Upper lobe of left lung (tissue), 6 donors: Measurements from ENCODE around the gene TBC1D4. TPM values are rescaled to one million over a fixed set of nuclear protein-coding genes. Genes with fewer than 3 reads are reported as not detected.

Experiments used
- ATAC-seq, 2 donors: fragments of 200-7000 bp; cut with Tn5 transposase; one replicate each; pipeline ENCODE4 v1.9.1; 2022; ENCODE audit warnings: mild to moderate bottlenecking in 2 of 2, moderate library complexity in 2 of 2; ENCODE audit not compliant: low FRiP score in 2 of 2
- DNase-seq, 2 donors: peaks; one replicate each; pipeline ENCODE4 v3.0.0-alpha.2; 2019 to 2020
- H3K27ac ChIP-seq, 4 donors: fragments of 200-600 bp; sonication (generic); one replicate each; pipeline ENCODE4 v1.5.1; 2016 to 2019
- H3K27me3 ChIP-seq, 4 donors: fragments of 200-600 bp; sonication (generic); one replicate each; pipeline ENCODE4 v1.5.1; 2017 to 2019
- H3K36me3 ChIP-seq, 4 donors: fragments of 200-600 bp; sonication (generic); one replicate each; pipeline ENCODE4 v1.5.1; 2016 to 2019
- H3K4me1 ChIP-seq, 4 donors: fragments of 200-600 bp; sonication (generic); one replicate each; pipeline ENCODE4 v1.5.1; 2018 to 2019
- H3K4me3 ChIP-seq, 4 donors: fragments of 200-600 bp; sonication (generic); one replicate each; pipeline ENCODE4 v1.5.1; 2017 to 2019; ENCODE audit warnings: mild to moderate bottlenecking in 2 of 4, moderate library complexity in 1 of 4
- H3K9me3 ChIP-seq, 4 donors: fragments of 200-600 bp; sonication (generic); one replicate each; pipeline ENCODE4 v1.5.1; 2018 to 2019
- EP300 ChIP-seq, 4 donors: sonication (generic); formaldehyde crosslinking; IDR thresholded peaks; one replicate each; pipeline ENCODE4 v1.5.1; 2017; ENCODE audit warnings: antibody characterized with exemption in 4 of 4, control low read depth in 2 of 4
- POLR2A ChIP-seq, 4 donors: fragments of 450-650 bp; IDR thresholded peaks; one replicate each; pipeline ENCODE4 v1.5.1; 2016 to 2017; ENCODE audit warnings: antibody characterized with exemption in 4 of 4, mild to moderate bottlenecking in 2 of 4
- POLR2AphosphoS5 ChIP-seq, 2 donors: sonication (generic); formaldehyde crosslinking; IDR thresholded peaks; one replicate each; pipeline ENCODE4 v1.5.1; 2017; ENCODE audit warnings: antibody characterized with exemption in 2 of 2
- WGBS, 2 donors: methylation state at CpG; one replicate each; pipeline ENCODE4 v1.1.5; 2017 to 2018; 5-methylcytosine and 5-hydroxymethylcytosine counted together
- total RNA-seq, 6 donors: library from RNA; depleted of rRNA in 4 of 6; stranded (reverse); fragments of >200 nt in 4 of 6; gene quantifications; one replicate each; pipeline versions ENCODE4 v1.1.0 to v1.2.1, GENCODE V29; 2016 to 2021
- TF ChIP-seq, protein P1 (sequence below), 6 experiments: fragments of 450-650 bp in 4 of 6; fragments of 200-600 bp in 2 of 6; sonication (generic) in 2 of 6; IDR thresholded peaks; one replicate each; pipeline ENCODE4 v1.5.1; 2016 to 2019; ENCODE audit warnings: antibody characterized with exemption in 6 of 6
- donor health status: DM: no; HTN: no; CAD: no; lungs with moderate emphysema.
- donor health status: DM: no; HTN: yes; CAD: no; lungs with severe emphysema.

Gene TBC1D4
- total RNA-seq, 6 donors from 2014 or later, result 26.1 to 97.4 (median 30.7) TPM

DNA sequence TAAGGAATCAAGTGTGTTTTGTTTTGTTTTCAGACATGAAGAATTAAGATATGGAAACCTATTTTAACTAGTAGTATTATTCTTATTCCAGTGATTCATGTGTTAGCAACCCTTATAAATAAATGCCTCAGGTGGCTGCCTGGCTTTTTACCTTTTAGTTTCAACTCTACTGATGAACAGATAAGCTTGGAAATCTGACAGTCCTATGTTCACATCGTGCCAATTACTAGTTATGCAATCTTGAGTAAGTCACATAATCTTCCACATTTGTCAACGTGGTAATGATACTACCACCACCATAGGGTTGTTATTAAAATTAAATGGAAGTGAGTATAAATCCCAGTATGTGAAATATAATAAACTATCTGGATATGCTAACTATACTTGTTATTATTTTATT lies 64.3 kb downstream of the TBC1D4 start:
- peaks cover 23 to 70% (median 47%) of the 10 kb centered on the region in 4 donors for H3K4me1 ChIP-seq
- WGBS, 2 donors, result 35 to 41% methylated on average over 2 of the region's 2 CpGs
- H3K36me3 ChIP-seq, result no peaks in the 10 kb centered on the region
- H3K9me3 ChIP-seq, result no peaks in the 10 kb centered on the region
- DNase-seq, result no peak
- no peak for ATAC-seq
- H3K27ac ChIP-seq, result peak overlapping the region in 1 of 4 donors; percentile 55
- TF ChIP-seq POLR2A (IDR thresholded peaks at IDR 0.05), result no peak
- TF ChIP-seq, protein P1, sequence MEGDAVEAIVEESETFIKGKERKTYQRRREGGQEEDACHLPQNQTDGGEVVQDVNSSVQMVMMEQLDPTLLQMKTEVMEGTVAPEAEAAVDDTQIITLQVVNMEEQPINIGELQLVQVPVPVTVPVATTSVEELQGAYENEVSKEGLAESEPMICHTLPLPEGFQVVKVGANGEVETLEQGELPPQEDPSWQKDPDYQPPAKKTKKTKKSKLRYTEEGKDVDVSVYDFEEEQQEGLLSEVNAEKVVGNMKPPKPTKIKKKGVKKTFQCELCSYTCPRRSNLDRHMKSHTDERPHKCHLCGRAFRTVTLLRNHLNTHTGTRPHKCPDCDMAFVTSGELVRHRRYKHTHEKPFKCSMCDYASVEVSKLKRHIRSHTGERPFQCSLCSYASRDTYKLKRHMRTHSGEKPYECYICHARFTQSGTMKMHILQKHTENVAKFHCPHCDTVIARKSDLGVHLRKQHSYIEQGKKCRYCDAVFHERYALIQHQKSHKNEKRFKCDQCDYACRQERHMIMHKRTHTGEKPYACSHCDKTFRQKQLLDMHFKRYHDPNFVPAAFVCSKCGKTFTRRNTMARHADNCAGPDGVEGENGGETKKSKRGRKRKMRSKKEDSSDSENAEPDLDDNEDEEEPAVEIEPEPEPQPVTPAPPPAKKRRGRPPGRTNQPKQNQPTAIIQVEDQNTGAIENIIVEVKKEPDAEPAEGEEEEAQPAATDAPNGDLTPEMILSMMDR (IDR thresholded peaks at IDR 0.05), result no peak
- TF ChIP-seq EP300 (IDR thresholded peaks at IDR 0.05), result no peak
- no peak for TF ChIP-seq POLR2AphosphoS5 (IDR thresholded peaks at IDR 0.05)
- no peak overlapping the region for H3K4me3 ChIP-seq
- no peaks in the 10 kb centered on the region for H3K27me3 ChIP-seq

DNA sequence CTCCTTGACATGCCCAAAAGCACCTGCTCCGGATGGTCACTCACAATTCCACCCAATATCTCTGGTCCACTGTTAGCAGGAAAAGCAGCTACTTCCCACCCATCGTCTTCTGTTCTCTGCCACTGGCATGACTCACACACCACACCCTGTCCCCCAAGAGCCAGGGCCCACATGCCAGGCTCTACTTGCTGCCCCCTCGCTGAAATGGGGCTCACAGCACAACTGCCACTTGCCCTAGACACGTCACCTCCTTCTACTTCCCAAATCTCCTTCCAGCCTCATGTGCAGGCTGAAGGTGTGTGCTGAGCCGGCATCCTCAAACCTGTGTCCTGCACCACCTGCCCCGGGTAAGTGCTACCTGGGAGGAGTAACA lies 65.0 kb downstream of the TBC1D4 start:
- Histone ChIP-seq H3K4me3 (no peak overlapping the region), H3K9me3 (no peaks in the 10 kb centered on the region), H3K27ac (peak overlapping the region; percentile 11 to 55 (median 27)), H3K27me3 (no peaks in the 10 kb centered on the region), H3K4me1 (peaks cover 22 to 66% (median 45%) of the 10 kb centered on the region in 4 donors), H3K36me3 (no peaks in the 10 kb centered on the region)
- TF ChIP-seq EP300 (IDR thresholded peaks at IDR 0.05), result no peak
- TF ChIP-seq POLR2A (IDR thresholded peaks at IDR 0.05), result no peak
- no peak for TF ChIP-seq POLR2AphosphoS5 (IDR thresholded peaks at IDR 0.05)
- TF ChIP-seq, protein P1 (IDR thresholded peaks at IDR 0.05), result no peak
- 74 to 78% methylated on average over 6 of the region's 6 CpGs for WGBS, 2 donors
- peak in 1 of 2 donors; percentile 75 for DNase-seq
- ATAC-seq, result peak in 1 of 2 donors; percentile 30

DNA sequence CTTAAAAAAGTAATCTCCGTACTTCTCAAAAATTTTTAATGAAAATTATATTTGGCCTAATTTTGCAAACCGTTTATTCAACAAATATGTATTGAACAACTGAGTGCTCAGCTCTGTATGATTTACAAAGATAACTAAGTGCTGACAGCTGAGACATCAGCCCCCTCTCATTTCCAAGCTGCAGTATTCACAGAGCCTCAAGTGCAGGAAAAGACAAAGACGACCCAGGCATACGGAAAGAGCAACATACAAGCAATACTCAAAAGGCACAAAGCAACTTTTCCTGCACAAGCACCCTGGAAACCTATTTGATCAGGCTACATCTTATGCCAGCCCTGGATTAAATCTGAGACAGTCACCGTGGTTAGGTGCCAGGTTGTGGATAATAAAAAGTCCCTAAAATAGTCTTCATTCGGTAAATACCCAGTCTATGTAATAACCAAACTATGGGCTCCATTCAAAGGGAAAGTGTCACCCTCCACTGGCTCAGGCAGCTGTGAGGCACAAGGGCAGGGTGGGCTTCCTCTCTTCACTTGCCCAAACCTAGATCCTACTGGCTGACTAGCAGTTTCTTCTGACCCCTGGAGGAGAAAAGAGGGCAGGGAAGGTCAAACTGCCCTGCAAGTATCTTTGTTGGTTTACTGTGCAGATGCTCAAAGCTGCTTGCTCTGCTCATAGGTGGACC lies 65.5 kb downstream of the TBC1D4 start:
- Histone ChIP-seq H3K36me3 (no peaks in the 10 kb centered on the region), H3K9me3 (no peaks in the 10 kb centered on the region), H3K4me3 (no peak overlapping the region), H3K27ac (peak overlapping the region; percentile 11 to 41 (median 26)), H3K27me3 (no peaks in the 10 kb centered on the region), H3K4me1 (peaks cover 20 to 64% (median 41%) of the 10 kb centered on the region in 4 donors)
- TF ChIP-seq EP300 (IDR thresholded peaks at IDR 0.05) (no peak), POLR2AphosphoS5 (IDR thresholded peaks at IDR 0.05) (no peak), POLR2A (IDR thresholded peaks at IDR 0.05) (no peak)
- TF ChIP-seq, protein P1 (IDR thresholded peaks at IDR 0.05), result no peak
- no peak for ATAC-seq
- no peak for DNase-seq
- WGBS, 2 donors, result 46 to 61% methylated on average over 6 of the region's 6 CpGs

DNA sequence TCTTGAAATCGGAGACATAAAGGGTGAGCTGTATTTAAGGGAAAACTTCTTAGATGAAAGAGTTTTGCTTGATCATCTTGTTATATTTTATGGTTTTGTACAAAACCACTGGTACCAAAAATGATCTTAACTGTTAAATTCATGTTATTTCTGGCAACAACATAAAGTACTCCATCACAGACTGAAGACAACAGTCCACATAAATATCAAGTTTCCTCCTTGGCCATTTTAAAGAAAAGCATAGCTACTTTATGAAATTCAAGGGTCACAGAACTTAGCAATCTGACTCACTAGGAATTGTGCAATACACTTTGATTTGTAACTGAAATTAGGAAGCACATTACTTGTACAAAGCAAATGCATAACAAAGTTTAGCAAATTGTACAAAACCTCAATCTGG lies 66.3 kb downstream of the TBC1D4 start:
- Histone ChIP-seq H3K4me1 (peaks cover 20 to 57% (median 36%) of the 10 kb centered on the region in 4 donors), H3K9me3 (no peaks in the 10 kb centered on the region), H3K27me3 (no peaks in the 10 kb centered on the region), H3K4me3 (no peak overlapping the region), H3K36me3 (no peaks in the 10 kb centered on the region), H3K27ac (peak overlapping the region in 3 of 4 donors; percentile 13 to 34 (median 29))
- TF ChIP-seq EP300 (IDR thresholded peaks at IDR 0.05), result peak in 1 of 4 donors; percentile 31
- TF ChIP-seq POLR2A (IDR thresholded peaks at IDR 0.05), result no peak
- TF ChIP-seq, protein P1 (IDR thresholded peaks at IDR 0.05), result no peak
- no peak for TF ChIP-seq POLR2AphosphoS5 (IDR thresholded peaks at IDR 0.05)
- 84% methylated on average over 1 of the region's 1 CpG for WGBS, 2 donors
- ATAC-seq (peak in 1 of 2 donors; percentile 63), DNase-seq (no peak)

DNA sequence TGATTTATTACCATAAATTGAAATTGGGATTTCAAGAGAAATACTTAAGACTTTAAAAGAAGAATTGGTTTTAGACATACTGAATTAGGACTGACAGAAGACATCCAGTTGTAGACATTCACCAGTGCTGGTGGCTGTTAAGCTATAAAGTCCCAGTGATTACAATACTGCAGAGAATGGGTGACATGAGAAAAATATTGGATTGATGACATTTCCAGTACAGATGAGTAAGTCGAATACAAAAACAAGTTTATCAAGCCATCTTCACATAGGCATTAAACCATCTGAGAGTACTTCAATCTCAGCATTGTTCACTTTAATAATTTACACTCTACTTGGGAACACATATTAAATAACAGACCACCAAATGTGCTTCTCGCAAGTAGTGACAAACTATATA lies 66.8 kb downstream of the TBC1D4 start:
- Histone ChIP-seq H3K27me3 (no peaks in the 10 kb centered on the region), H3K4me1 (peaks cover 20 to 52% (median 35%) of the 10 kb centered on the region in 4 donors), H3K36me3 (no peaks in the 10 kb centered on the region), H3K9me3 (no peaks in the 10 kb centered on the region), H3K27ac (peak overlapping the region in 2 of 4 donors; percentile 29 to 34), H3K4me3 (no peak overlapping the region)
- WGBS, 2 donors, result 90 to 91% methylated on average over 2 of the region's 2 CpGs
- no peak for DNase-seq
- no peak for ATAC-seq
- TF ChIP-seq POLR2A (IDR thresholded peaks at IDR 0.05), result no peak
- TF ChIP-seq POLR2AphosphoS5 (IDR thresholded peaks at IDR 0.05), result no peak
- TF ChIP-seq, protein P1 (IDR thresholded peaks at IDR 0.05), result no peak
- TF ChIP-seq EP300 (IDR thresholded peaks at IDR 0.05), result no peak
